Measurements from ENCODE around the gene TAS2R5. TPM values are rescaled to one million over a fixed set of nuclear protein-coding genes. Genes with fewer than 3 reads are reported as not detected.

Gene TAS2R5
- total RNA-seq = 1 to 10 TPM in 1 of 2 donors, under 1 TPM in 1; 1.00 to 1.0 TPM

GRCh38 chr7:141789917-141790316, at the start of gene TAS2R5:
TSS of gene TAS2R5 (plus strand) at chr7:141790217. CDS start at chr7:141790362, 145 bp downstream.

GRCh38 chr7:141763797-141764196, 26.2 kb upstream of the TAS2R5 start, which contains the start of gene TAS2R3:
TSS of gene TAS2R3 (plus strand) at chr7:141764097. CDS start at chr7:141764159, 62 bp downstream.

DNA sequence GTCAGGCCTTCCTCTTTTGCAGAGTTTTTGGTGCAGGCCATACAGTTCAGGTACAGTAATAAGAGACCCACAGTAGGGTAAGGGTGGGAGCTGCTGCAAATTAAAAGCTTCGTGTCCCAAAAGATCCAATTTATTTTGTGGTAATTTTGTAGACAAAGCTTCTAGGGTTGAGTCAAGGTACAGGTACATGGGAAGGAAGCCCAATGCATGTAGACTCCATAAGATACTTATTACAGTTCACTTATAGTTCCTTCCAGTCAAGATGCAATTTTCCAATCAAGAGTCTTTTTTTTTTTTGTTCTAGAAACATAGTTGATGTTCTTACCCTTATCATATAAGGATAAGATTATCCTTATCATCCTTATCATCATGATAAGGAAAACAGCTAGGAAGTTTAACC, 13.6 kb upstream of the TAS2R5 start, which contains the start of gene TAS2R4:
TSS of gene TAS2R4 (plus strand) at position 301 of the 400 bp plus-strand sequence. CDS start 1,815 bp downstream, outside the sequence.

Other genes with a start within 250 kb of the TAS2R5 start
- gene AGK, start 238.8 kb upstream of the TAS2R5 start, total RNA-seq = 10 to 100 TPM; 42.0 to 48.9 TPM
- 1 to 10 TPM; 4.5 to 6.3 TPM for gene DENND11, start 88.1 kb upstream of the TAS2R5 start, total RNA-seq
- not detected for gene WEE2, start 81.9 kb upstream of the TAS2R5 start, total RNA-seq
- gene SSBP1, start 51.9 kb upstream of the TAS2R5 start, total RNA-seq = 100 to 1,000 TPM in 1 of 2 donors, 10 to 100 TPM in 1; 74.0 to 126 TPM
- 1 to 10 TPM in 1 of 2 donors, under 1 TPM in 1; 1.00 to 2.1 TPM for gene TAS2R3, start 26.1 kb upstream of the TAS2R5 start, total RNA-seq
- 1 to 10 TPM in 1 of 2 donors, under 1 TPM in 1; 1.00 to 1.4 TPM for gene TAS2R4, start 13.5 kb upstream of the TAS2R5 start, total RNA-seq
- gene PRSS37, start 51.3 kb downstream of the TAS2R5 start, total RNA-seq = not detected
- gene OR9A4, start 126.2 kb downstream of the TAS2R5 start, total RNA-seq = not detected
- gene CLEC5A, start 156.8 kb downstream of the TAS2R5 start, total RNA-seq = not detected
- not detected for gene TAS2R38, start 183.6 kb downstream of the TAS2R5 start, total RNA-seq
- gene MGAM, start 205.7 kb downstream of the TAS2R5 start, total RNA-seq = not detected

All from melanocyte of skin (primary cell).